Natural killer cell (primary cell): ENCODE results near the gene KLHL3. TPM values are rescaled to one million over a fixed set of nuclear protein-coding genes. Genes with fewer than 3 reads are reported as not detected.

Source experiments
- ATAC-seq, 3 donors: fragments of 150-1000 bp in 2 of 3; fragments of 200-7000 bp in 1 of 3; cut with Tn5 transposase; 1 replicate in 1 of 3; 2 replicates in 2 of 3; pipeline ENCODE4 v1.10.0; 2021; ENCODE audit warnings: mild to moderate bottlenecking in 2 of 3, moderate library complexity in 2 of 3
- DNase-seq, 2 donors: peaks; one replicate each; pipeline versions ENCODE4 v3.0.0 to v3.0.0-alpha.2; 2013 to 2021; ENCODE audit warnings: mixed read lengths in 1 of 2
- H3K27ac ChIP-seq: one replicate; pipeline ENCODE4 v1.5.1; 2013; ENCODE audit warnings: mild to moderate bottlenecking, low read length
- H3K27me3 ChIP-seq: one replicate; pipeline ENCODE4 v1.6.1; 2013; ENCODE audit warnings: low read length; ENCODE audit not compliant: control insufficient read depth, insufficient read depth
- H3K36me3 ChIP-seq: one replicate; pipeline ENCODE4 v1.6.1; 2013; ENCODE audit warnings: low read length; ENCODE audit not compliant: control insufficient read depth, insufficient read depth
- H3K4me1 ChIP-seq: one replicate; pipeline ENCODE4 v1.6.1; 2013; ENCODE audit warnings: low read length; ENCODE audit not compliant: control insufficient read depth, insufficient read depth
- H3K4me3 ChIP-seq: one replicate; pipeline ENCODE4 v1.5.1; 2013; ENCODE audit warnings: low read length
- H3K9me3 ChIP-seq: one replicate; pipeline ENCODE4 v1.6.1; 2013; ENCODE audit warnings: low read length; ENCODE audit not compliant: control insufficient read depth, insufficient read depth
- H3K27ac Mint-ChIP-seq, 2 donors: one replicate each; pipeline ENCODE4 v1.8.0; 2022; ENCODE audit warnings: mild to moderate bottlenecking in 2 of 2, mixed read lengths in 2 of 2, moderate library complexity in 1 of 2
- H3K27me3 Mint-ChIP-seq, 2 donors: one replicate each; pipeline ENCODE4 v1.8.0; 2022; ENCODE audit warnings: low read depth in 2 of 2, mixed read lengths in 2 of 2
- H3K36me3 Mint-ChIP-seq: one replicate; pipeline ENCODE4 v1.8.0; 2022; ENCODE audit warnings: mixed read lengths
- H3K4me1 Mint-ChIP-seq, 2 donors: one replicate each; pipeline ENCODE4 v1.8.0; 2022; ENCODE audit warnings: mixed read lengths in 2 of 2
- H3K4me3 Mint-ChIP-seq: one replicate; pipeline ENCODE4 v1.8.0; 2022; ENCODE audit warnings: mild to moderate bottlenecking, moderate library complexity, mixed read lengths
- H3K9me3 Mint-ChIP-seq, 2 donors: one replicate each; pipeline ENCODE4 v1.8.0; 2022; ENCODE audit warnings: mixed read lengths in 2 of 2
- CTCF ChIP-seq: fragments of 200-600 bp; IDR thresholded peaks from one replicate; pipeline ENCODE4 v1.8.0; 2022; ENCODE audit warnings: antibody characterized with exemption
- WGBS: methylation state at CpG from one replicate; pipeline ENCODE4 v1.1.7; 2013; ENCODE audit warnings: missing lambda C conversion rate; ENCODE audit not compliant: insufficient coverage; 5-methylcytosine and 5-hydroxymethylcytosine counted together
- intact Hi-C: fragments of 100-400 bp; cut with micrococcal nuclease; formaldehyde crosslinking; loops from one replicate; pipeline ENCODE4 v1.14.2; 2022
- total RNA-seq, 4 donors: library from RNA; stranded (reverse); fragments of 120-200 nt in 1 of 4; gene quantifications; one replicate each; pipeline versions ENCODE4 v1.2.3 to v1.2.4, GENCODE V29; 2013 to 2022

Gene KLHL3
- total RNA-seq, 3 donors from 2014 or later (not counting 1 experiment from before 2014, with no cell fraction given): 11.2 to 14.0 (median 13.2) TPM

- Mint-ChIP-seq H3K4me3 (no peak overlapping the region), H3K9me3 (no peaks in the 10 kb centered on the region), H3K27ac (no peak overlapping the region), H3K36me3 (no peaks in the 10 kb centered on the region), H3K27me3 (peaks cover 28 to 60% of the 10 kb centered on the region in 2 donors), H3K4me1 (no peaks in the 10 kb centered on the region)
- intact Hi-C loops: no loop called here
- no peak overlapping the region for H3K4me3 ChIP-seq
- ATAC-seq (no peak), DNase-seq (no peak)
- WGBS: 90% methylated on average over 2 of the region's 3 CpGs
- H3K36me3 ChIP-seq: no peaks in the 10 kb centered on the region
- H3K4me1 ChIP-seq: no peaks in the 10 kb centered on the region
- H3K9me3 ChIP-seq: no peaks in the 10 kb centered on the region
- H3K27me3 ChIP-seq: peaks cover 3% of the 10 kb centered on the region
- no peak overlapping the region for H3K27ac ChIP-seq
- no peak for TF ChIP-seq CTCF
Measured at GRCh38 chr5:137602721-137603273, 133.1 kb downstream of the KLHL3 start.

DNA sequence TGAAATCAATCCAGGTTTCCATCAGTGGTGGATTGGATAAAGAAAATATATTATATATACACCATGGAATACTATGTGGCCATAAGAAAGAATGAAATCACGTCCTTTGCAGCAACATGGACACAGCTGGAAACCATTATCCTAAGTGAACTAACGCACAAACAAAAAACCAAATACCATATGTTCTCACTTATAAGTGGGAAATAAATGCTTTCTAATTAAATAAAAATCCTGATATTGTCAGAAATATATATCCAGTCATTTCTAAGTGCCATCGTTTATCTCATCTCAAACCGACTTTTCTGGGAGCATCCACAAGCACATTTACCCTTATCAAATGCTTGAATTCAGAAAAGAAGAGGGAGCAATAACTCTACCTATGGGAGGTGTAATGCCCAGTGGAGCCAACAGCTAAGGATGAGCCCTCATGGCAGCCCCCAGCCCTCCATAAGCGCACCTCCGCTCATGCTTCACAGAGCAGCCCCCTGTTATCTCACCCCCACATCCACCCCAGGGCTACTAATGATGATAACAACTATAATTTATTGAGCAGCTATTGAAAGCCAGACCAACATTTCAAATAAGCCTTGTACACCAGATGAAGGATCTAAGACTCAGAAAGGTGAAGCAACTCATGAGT, 135.0 kb downstream of the KLHL3 start:
- Mint-ChIP-seq H3K27me3 (peaks cover 31 to 68% of the 10 kb centered on the region in 2 donors), H3K36me3 (no peaks in the 10 kb centered on the region), H3K27ac (no peak overlapping the region), H3K4me1 (no peaks in the 10 kb centered on the region), H3K9me3 (no peaks in the 10 kb centered on the region), H3K4me3 (no peak overlapping the region)
- ATAC-seq (no peak), DNase-seq (no peak)
- Histone ChIP-seq H3K4me1 (no peaks in the 10 kb centered on the region), H3K27me3 (peaks cover 3% of the 10 kb centered on the region), H3K4me3 (no peak overlapping the region), H3K36me3 (no peaks in the 10 kb centered on the region), H3K27ac (no peak overlapping the region), H3K9me3 (no peaks in the 10 kb centered on the region)
- WGBS: 95% methylated on average over 2 of the region's 6 CpGs
- intact Hi-C loops: no loop called here
- no peak for TF ChIP-seq CTCF

GRCh38 chr5:137599457-137599856, 136.4 kb downstream of the KLHL3 start:
- TF ChIP-seq CTCF: no peak
- Histone ChIP-seq H3K36me3 (no peaks in the 10 kb centered on the region), H3K9me3 (no peaks in the 10 kb centered on the region), H3K4me3 (no peak overlapping the region), H3K4me1 (no peaks in the 10 kb centered on the region), H3K27me3 (peaks cover 3% of the 10 kb centered on the region), H3K27ac (no peak overlapping the region)
- DNase-seq (no peak), ATAC-seq (no peak)
- intact Hi-C loops: no loop called here
- Mint-ChIP-seq H3K4me1 (no peaks in the 10 kb centered on the region), H3K36me3 (no peaks in the 10 kb centered on the region), H3K4me3 (no peak overlapping the region), H3K9me3 (no peaks in the 10 kb centered on the region), H3K27ac (no peak overlapping the region), H3K27me3 (peaks cover 26 to 68% of the 10 kb centered on the region in 2 donors)
- 77% methylated on average over 6 of the region's 6 CpGs for WGBS

GRCh38 chr5:137598399-137598798, 137.5 kb downstream of the KLHL3 start:
- H3K4me1 Mint-ChIP-seq: no peaks in the 10 kb centered on the region
- Histone ChIP-seq H3K4me3 (no peak overlapping the region), H3K4me1 (no peaks in the 10 kb centered on the region), H3K27ac (no peak overlapping the region), H3K36me3 (no peaks in the 10 kb centered on the region), H3K27me3 (peaks cover 3% of the 10 kb centered on the region), H3K9me3 (no peaks in the 10 kb centered on the region)
- no peak overlapping the region for H3K4me3 Mint-ChIP-seq
- no peaks in the 10 kb centered on the region for H3K36me3 Mint-ChIP-seq
- no peak for ATAC-seq
- H3K9me3 Mint-ChIP-seq: no peaks in the 10 kb centered on the region
- TF ChIP-seq CTCF: no peak
- intact Hi-C loops: no loop called here
- H3K27ac Mint-ChIP-seq: no peak overlapping the region
- no peak for DNase-seq
- peaks cover 30 to 65% of the 10 kb centered on the region in 2 donors for H3K27me3 Mint-ChIP-seq
- 4% methylated on average over 6 of the region's 6 CpGs for WGBS
